A549 (cell line): ENCODE data around the gene RNF43. TPM values are rescaled to one million over a fixed set of nuclear protein-coding genes. Genes with fewer than 3 reads are reported as not detected.

ENCODE experiments used
- ATAC-seq, 2 experiments: fragments of 200-7000 bp in 1 of 2; fragments of >200 bp in 1 of 2; cut with Nextera tagmentation in 1 of 2; cut with Tn5 transposase in 1 of 2; 3 replicates each; pipeline versions ENCODE4 v1.8.0 to v1.9.1; 2018 to 2020; ENCODE audit warnings: mild to moderate bottlenecking in 1 of 2, moderate library complexity in 1 of 2
- CTCF ChIA-PET: fragments of 300-600 bp; sonication (Branson Sonifier 250); formaldehyde crosslinking; extraction: SDS; loops from one replicate; lab custom pipeline; 2021; ENCODE audit warnings: antibody characterized with exemption, inconsistent platforms; lab: Yijun Ruan, JAX
- POLR2A ChIA-PET: fragments of 350-600 bp; formaldehyde crosslinking; extraction: SDS; loops from one replicate; lab custom pipeline; 2021; ENCODE audit warnings: antibody characterized with exemption, inconsistent platforms; lab: Yijun Ruan, JAX
- DNase-seq, 2 experiments: peaks; one replicate each; pipeline versions ENCODE4 v3.0.0 to v3.0.0-alpha.2; 2011 to 2016; ENCODE audit warnings: low read depth in 1 of 2, low spot score in 1 of 2
- FAIRE-seq: peaks from 2 replicates; lab custom pipeline; 2011; peaks lifted over from hg19 to GRCh38; lab: Jason Lieb, UNC
- H3K27ac ChIP-seq, 2 experiments: fragments of >200 bp; sonication (Bioruptor Twin); formaldehyde crosslinking; 3 replicates each; pipeline ENCODE4 v1.5.1; 2016 to 2017
- H3K4me1 ChIP-seq: fragments of >200 bp; sonication (Bioruptor Twin); formaldehyde crosslinking; 3 replicates; pipeline ENCODE4 v1.6.1; 2016
- H3K4me2 ChIP-seq: fragments of >200 bp; sonication (Bioruptor Twin); formaldehyde crosslinking; 3 replicates; pipeline ENCODE4 v1.6.1; 2016
- H3K4me3 ChIP-seq: fragments of >200 bp; sonication (Bioruptor Twin); formaldehyde crosslinking; 3 replicates; pipeline ENCODE4 v1.5.1; 2016
- H3K9me3 ChIP-seq: fragments of >200 bp; sonication (Bioruptor Twin); formaldehyde crosslinking; 3 replicates; pipeline ENCODE4 v1.6.1; 2016
- CBX2 ChIP-seq: fragments of 200-600 bp; sonication (generic); IDR thresholded peaks from 2 replicates; pipeline ENCODE4 v1.6.1; 2016; ENCODE audit warnings: low read depth, mild to moderate bottlenecking, borderline replicate concordance
- CEBPB ChIP-seq, 2 experiments: fragments of >200 bp in 1 of 2; sonication (Bioruptor Twin) in 1 of 2; formaldehyde crosslinking in 1 of 2; IDR thresholded peaks; 2 replicates each; pipeline ENCODE4 v1.6.1; 2012 to 2016
- CHD4 ChIP-seq: fragments of 200-600 bp; sonication (generic); IDR thresholded peaks from 2 replicates; pipeline ENCODE4 v1.6.1; 2016; ENCODE audit warnings: antibody characterized with exemption, mild to moderate bottlenecking, borderline replicate concordance
- EHF ChIP-seq: fragments of 250-450 bp; sonication (Bioruptor Pico); IDR thresholded peaks from 2 replicates; pipeline ENCODE4 v1.5.0; 2020; ENCODE audit warnings: mild to moderate bottlenecking
- FOSB ChIP-seq: fragments of 250-450 bp; sonication (Bioruptor Pico); IDR thresholded peaks from 2 replicates; pipeline ENCODE4 v1.5.0; 2020; ENCODE audit warnings: mild to moderate bottlenecking, moderate library complexity
- FOXS1 ChIP-seq: fragments of 250-450 bp; sonication (Bioruptor Pico); IDR thresholded peaks from 2 replicates; pipeline ENCODE4 v1.5.0; 2020; ENCODE audit warnings: mild to moderate bottlenecking, moderate library complexity
- GATA3 ChIP-seq: IDR thresholded peaks from 2 replicates; pipeline ENCODE4 v1.6.1; 2012; ENCODE audit warnings: borderline replicate concordance
- HOXB13 ChIP-seq: fragments of 250-450 bp; sonication (Bioruptor Pico); IDR thresholded peaks from 2 replicates; pipeline ENCODE4 v1.5.0; 2020; ENCODE audit warnings: low read depth, mild to moderate bottlenecking, moderate library complexity
- HOXB5 ChIP-seq: fragments of 250-450 bp; sonication (Bioruptor Pico); IDR thresholded peaks from 2 replicates; pipeline ENCODE4 v1.5.0; 2020; ENCODE audit warnings: mild to moderate bottlenecking, moderate library complexity
- JUN ChIP-seq, 2 experiments: fragments of >200 bp; sonication (Bioruptor Twin); formaldehyde crosslinking; IDR thresholded peaks; 2 replicates in 1 of 2; 3 replicates in 1 of 2; pipeline ENCODE4 v1.6.1; 2016 to 2017
- MAFK ChIP-seq: fragments of 450-650 bp; IDR thresholded peaks from 2 replicates; pipeline ENCODE4 v1.6.1; 2014; ENCODE audit not compliant: partially characterized antibody
- MAZ ChIP-seq: fragments of 150-350 bp; IDR thresholded peaks from 2 replicates; pipeline ENCODE4 v1.6.1; 2014; ENCODE audit warnings: antibody characterized with exemption, low read depth, low read length, borderline replicate concordance
- MYC ChIP-seq: IDR thresholded peaks from 2 replicates; pipeline ENCODE4 v1.6.1; 2012; ENCODE audit warnings: mild to moderate bottlenecking, inconsistent platforms, low read length, improper control_type of control experiment, borderline replicate concordance
- PHF8 ChIP-seq: fragments of 200-600 bp; sonication (generic); IDR thresholded peaks from 2 replicates; pipeline ENCODE4 v1.6.1; 2016; ENCODE audit warnings: low read depth, mild to moderate bottlenecking, antibody characterized with exemption, moderate library complexity, borderline replicate concordance
- POLR2A ChIP-seq: IDR thresholded peaks from 2 replicates; pipeline ENCODE4 v1.6.1; 2012; ENCODE audit warnings: mild to moderate bottlenecking, low read length
- POLR2AphosphoS2 ChIP-seq: conservative IDR thresholded peaks from 2 replicates; pipeline ENCODE4 v1.6.1; 2012; ENCODE audit warnings: low read length, improper control_type of control experiment, inconsistent platforms
- RARB ChIP-seq: fragments of 250-450 bp; sonication (Bioruptor Pico); IDR thresholded peaks from 2 replicates; pipeline ENCODE4 v1.8.0; 2021; ENCODE audit warnings: mild to moderate bottlenecking, moderate library complexity
- ZC3H11A ChIP-seq: fragments of 450-650 bp; IDR thresholded peaks from 2 replicates; pipeline ENCODE4 v1.6.1; 2014; ENCODE audit warnings: antibody characterized with exemption, mild to moderate bottlenecking
- ZFP36 ChIP-seq: fragments of 450-650 bp; IDR thresholded peaks from 2 replicates; pipeline ENCODE4 v1.6.1; 2014; ENCODE audit warnings: borderline replicate concordance; ENCODE audit not compliant: partially characterized antibody
- WGBS: methylation state at CpG from one replicate; pipeline ENCODE4 v1.1.6; 2017; ENCODE audit errors: missing lambda C conversion rate; 5-methylcytosine and 5-hydroxymethylcytosine counted together
- polyA plus RNA-seq, 4 experiments: library from polyadenylated mRNA; depleted of rRNA in 3 of 4; stranded (reverse); fragments of >200 nt; fragmentation: RNase III in 1 of 4; extraction: RNeasy Plus Mini Kit Qiagen cat#74134 plus additional on column Dnase treatment in 1 of 4; gene quantifications; 2 replicates in 3 of 4; 3 replicates in 1 of 4; pipeline ENCODE4 v1.2.3, GENCODE V29; 2011 to 2017
- TF ChIP-seq, protein P1 (sequence below): fragments of 250-450 bp; sonication (Bioruptor Pico); IDR thresholded peaks from 2 replicates; pipeline ENCODE4 v1.5.0; 2020; ENCODE audit warnings: low read depth, mild to moderate bottlenecking, moderate library complexity
- TF ChIP-seq, protein P2 (sequence below): IDR thresholded peaks from 2 replicates; pipeline ENCODE4 v1.6.1; 2012
- TF ChIP-seq, protein P3 (sequence below): fragments of 450-650 bp; IDR thresholded peaks from 2 replicates; pipeline ENCODE4 v1.6.1; 2014; ENCODE audit warnings: antibody characterized with exemption
- TF ChIP-seq, protein P4 (sequence below): fragments of 250-450 bp; sonication (Bioruptor Pico); IDR thresholded peaks from 2 replicates; pipeline ENCODE4 v1.5.0; 2021; ENCODE audit warnings: mild to moderate bottlenecking, moderate library complexity, borderline replicate concordance
- TF ChIP-seq, protein P5 (sequence below): fragments of >200 bp; sonication (Bioruptor Twin); formaldehyde crosslinking; IDR thresholded peaks from 2 replicates; pipeline ENCODE4 v1.6.1; 2016

The RNF43 gene
- polyA plus RNA-seq, 2 of the 4 experiments (the other 2 are of a cell fraction) = 2.5 to 6.6 TPM

DNA sequence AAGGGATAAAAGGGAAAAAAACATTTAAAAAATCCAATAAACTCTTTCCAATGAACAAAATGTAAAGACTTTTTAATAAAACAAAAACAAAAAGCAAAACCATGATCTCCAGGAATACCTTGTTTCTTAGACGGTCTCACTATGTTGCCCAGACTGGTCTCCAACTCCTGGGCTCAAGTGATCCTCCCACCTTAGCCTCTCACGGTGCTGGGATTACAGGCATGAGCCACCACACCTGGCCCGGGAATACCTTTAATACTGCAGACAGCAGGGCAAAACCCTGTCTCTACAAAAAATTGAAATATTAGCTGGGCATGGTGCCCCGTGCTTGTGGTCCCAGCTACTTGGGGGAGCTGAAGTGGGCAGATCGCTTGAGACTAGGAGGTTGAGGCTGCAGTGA is 7.9 kb downstream of the RNF43 start:
- Histone ChIP-seq H3K9me3 (no peaks in the 10 kb centered on the region), H3K4me1 (peaks cover 33% of the 10 kb centered on the region; the same call in 2 of the 3 replicates), H3K27ac (no peak overlapping the region), H3K4me3 (no peak overlapping the region), H3K4me2 (no peak overlapping the region)
- no peak for TF ChIP-seq POLR2A
- no peak for TF ChIP-seq CEBPB (IDR thresholded peaks at IDR 0.05)
- TF ChIP-seq ZC3H11A = no peak
- TF ChIP-seq HOXB5 (CRISPR knock-in tag) = no peak
- no peak for TF ChIP-seq MAZ
- TF ChIP-seq RARB (CRISPR knock-in tag) = no peak
- no peak for TF ChIP-seq GATA3
- TF ChIP-seq, protein P1, sequence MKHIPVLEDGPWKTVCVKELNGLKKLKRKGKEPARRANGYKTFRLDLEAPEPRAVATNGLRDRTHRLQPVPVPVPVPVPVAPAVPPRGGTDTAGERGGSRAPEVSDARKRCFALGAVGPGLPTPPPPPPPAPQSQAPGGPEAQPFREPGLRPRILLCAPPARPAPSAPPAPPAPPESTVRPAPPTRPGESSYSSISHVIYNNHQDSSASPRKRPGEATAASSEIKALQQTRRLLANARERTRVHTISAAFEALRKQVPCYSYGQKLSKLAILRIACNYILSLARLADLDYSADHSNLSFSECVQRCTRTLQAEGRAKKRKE = no peak
- TF ChIP-seq CBX2 = no peak
- FAIRE-seq (no peak), ATAC-seq (no peak), DNase-seq (no peak)
- ChIA-PET POLR2A (no interaction called here), CTCF (interaction anchor here (0.9 to 1.6 kb wide), 5 partner anchors 8 to 92 kb away, joined by 3 to 6 read pairs (median 3); partner anchors contain the start of gene RNF43)
- WGBS = 75% methylated on average over 5 of the region's 5 CpGs

DNA sequence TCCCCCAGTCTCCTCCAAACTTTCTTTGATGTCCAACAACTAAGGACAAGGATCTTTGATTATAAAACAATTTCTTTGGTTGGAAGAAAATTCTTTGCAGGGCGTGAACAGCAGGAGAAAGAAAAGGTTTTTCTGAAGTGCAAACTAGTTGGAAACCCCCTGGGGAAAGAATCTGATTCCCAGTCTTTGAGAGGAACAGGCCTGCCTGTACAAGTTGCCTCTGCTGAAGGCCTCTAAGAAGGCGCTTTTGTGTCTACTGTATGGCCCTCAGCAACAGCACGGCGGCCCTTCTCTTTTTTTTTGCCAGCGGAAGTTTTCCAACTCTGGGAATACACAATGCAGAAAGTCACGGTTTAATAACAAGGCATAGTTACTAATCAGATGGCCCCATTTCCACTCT is 14.0 kb downstream of the RNF43 start:
- POLR2A ChIA-PET = interaction anchor here (1.6 kb wide), 1 partner anchor 51 kb away, joined by 4 read pairs; the partner anchor contains the start of gene SUPT4H1
- WGBS = 84% methylated on average over 6 of the region's 6 CpGs
- Histone ChIP-seq H3K4me3 (no peak overlapping the region), H3K4me1 (peaks cover 17% of the 10 kb centered on the region), H3K9me3 (no peaks in the 10 kb centered on the region), H3K27ac (no peak overlapping the region), H3K4me2 (no peak overlapping the region)
- ATAC-seq (no peak), FAIRE-seq (no peak), DNase-seq (no peak)
- CTCF ChIA-PET = interaction anchor here (0.6 to 2.2 kb wide), 2 partner anchors 11 to 14 kb away, joined by 4 to 7 read pairs; partner anchors contain the start of gene RNF43
- TF ChIP-seq, protein P2, sequence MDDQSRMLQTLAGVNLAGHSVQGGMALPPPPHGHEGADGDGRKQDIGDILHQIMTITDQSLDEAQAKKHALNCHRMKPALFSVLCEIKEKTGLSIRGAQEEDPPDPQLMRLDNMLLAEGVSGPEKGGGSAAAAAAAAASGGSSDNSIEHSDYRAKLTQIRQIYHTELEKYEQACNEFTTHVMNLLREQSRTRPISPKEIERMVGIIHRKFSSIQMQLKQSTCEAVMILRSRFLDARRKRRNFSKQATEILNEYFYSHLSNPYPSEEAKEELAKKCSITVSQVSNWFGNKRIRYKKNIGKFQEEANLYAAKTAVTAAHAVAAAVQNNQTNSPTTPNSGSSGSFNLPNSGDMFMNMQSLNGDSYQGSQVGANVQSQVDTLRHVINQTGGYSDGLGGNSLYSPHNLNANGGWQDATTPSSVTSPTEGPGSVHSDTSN = no peak
- TF ChIP-seq MAFK (no peak), FOSB (no peak), FOXS1 (CRISPR knock-in tag) (no peak), EHF (no peak), PHF8 (no peak), JUN (IDR thresholded peaks at IDR 0.05) (no peak)
- TF ChIP-seq, protein P3, sequence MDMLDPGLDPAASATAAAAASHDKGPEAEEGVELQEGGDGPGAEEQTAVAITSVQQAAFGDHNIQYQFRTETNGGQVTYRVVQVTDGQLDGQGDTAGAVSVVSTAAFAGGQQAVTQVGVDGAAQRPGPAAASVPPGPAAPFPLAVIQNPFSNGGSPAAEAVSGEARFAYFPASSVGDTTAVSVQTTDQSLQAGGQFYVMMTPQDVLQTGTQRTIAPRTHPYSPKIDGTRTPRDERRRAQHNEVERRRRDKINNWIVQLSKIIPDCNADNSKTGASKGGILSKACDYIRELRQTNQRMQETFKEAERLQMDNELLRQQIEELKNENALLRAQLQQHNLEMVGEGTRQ = no peak

DNA sequence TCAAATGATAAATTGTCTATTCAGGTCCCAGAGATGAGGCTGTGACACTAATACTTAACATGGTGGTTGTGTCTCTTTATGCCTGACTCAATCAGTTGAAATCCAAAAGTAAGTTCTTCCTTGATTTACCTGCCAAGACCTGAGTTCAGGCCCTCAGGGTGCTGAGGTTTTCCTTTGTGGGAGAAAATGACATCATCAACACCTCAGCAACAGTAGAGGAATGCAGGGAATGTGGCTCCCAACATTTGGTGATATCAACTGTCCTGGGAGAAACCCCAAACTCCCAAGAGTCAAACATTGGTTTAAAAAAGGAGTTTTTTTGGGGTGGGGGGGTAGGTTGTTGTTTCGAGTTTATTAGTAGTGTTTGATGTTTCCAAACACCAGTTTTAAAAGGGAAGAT is 14.7 kb downstream of the RNF43 start:
- no peak for ATAC-seq
- no peak overlapping the region for H3K27ac ChIP-seq
- CTCF ChIA-PET = interaction anchor here (0.5 to 2.2 kb wide), 3 partner anchors 11 to 217 kb away, joined by 3 to 7 read pairs (median 3); partner anchors contain the start of gene RNF43
- no peak overlapping the region for H3K4me3 ChIP-seq
- peaks cover 23% of the 10 kb centered on the region for H3K4me1 ChIP-seq
- H3K4me2 ChIP-seq = peak overlapping the region; percentile 27; the same call in 2 of the 3 replicates
- TF ChIP-seq, protein P1 = no peak
- TF ChIP-seq MYC (no peak), ZFP36 (no peak), CHD4 (no peak), POLR2AphosphoS2 (no peak), CBX2 (no peak), HOXB13 (CRISPR knock-in tag) (no peak), MAFK (no peak)
- TF ChIP-seq, protein P4, sequence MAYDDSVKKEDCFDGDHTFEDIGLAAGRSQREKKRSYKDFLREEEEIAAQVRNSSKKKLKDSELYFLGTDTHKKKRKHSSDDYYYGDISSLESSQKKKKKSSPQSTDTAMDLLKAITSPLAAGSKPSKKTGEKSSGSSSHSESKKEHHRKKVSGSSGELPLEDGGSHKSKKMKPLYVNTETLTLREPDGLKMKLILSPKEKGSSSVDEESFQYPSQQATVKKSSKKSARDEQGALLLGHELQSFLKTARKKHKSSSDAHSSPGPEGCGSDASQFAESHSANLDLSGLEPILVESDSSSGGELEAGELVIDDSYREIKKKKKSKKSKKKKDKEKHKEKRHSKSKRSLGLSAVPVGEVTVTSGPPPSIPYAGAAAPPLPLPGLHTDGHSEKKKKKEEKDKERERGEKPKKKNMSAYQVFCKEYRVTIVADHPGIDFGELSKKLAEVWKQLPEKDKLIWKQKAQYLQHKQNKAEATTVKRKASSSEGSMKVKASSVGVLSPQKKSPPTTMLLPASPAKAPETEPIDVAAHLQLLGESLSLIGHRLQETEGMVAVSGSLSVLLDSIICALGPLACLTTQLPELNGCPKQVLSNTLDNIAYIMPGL (CRISPR knock-in tag) = no peak
- TF ChIP-seq, protein P5, sequence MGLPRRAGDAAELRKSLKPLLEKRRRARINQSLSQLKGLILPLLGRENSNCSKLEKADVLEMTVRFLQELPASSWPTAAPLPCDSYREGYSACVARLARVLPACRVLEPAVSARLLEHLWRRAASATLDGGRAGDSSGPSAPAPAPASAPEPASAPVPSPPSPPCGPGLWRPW = no peak
- TF ChIP-seq, all 56 proteins: peak for 0
- POLR2A ChIA-PET = no interaction called here
- no peaks in the 10 kb centered on the region for H3K9me3 ChIP-seq
- FAIRE-seq (no peak), DNase-seq (no peak)
- 17% methylated on average over 1 of the region's 1 CpG for WGBS
